GM18951 (cell line): ENCODE results near the gene CARD6.

Experiments used
- POLR2A ChIP-seq: IDR thresholded peaks from 4 replicates; pipeline ENCODE4 v1.6.1; 2011; ENCODE audit warnings: mild to moderate bottlenecking; ENCODE audit not compliant: insufficient read length, insufficient read depth; ENCODE audit errors: extremely low read depth
- in situ Hi-C: fragments of 300-500 bp; cut with MboI; formaldehyde crosslinking; loops from one replicate; pipeline ENCODE4 v1.12.0; 2022; ENCODE audit warnings: low sequenced_read_pairs, mixed read lengths, inconsistent platforms; ENCODE audit not compliant: unreplicated experiment

The CARD6 gene

DNA sequence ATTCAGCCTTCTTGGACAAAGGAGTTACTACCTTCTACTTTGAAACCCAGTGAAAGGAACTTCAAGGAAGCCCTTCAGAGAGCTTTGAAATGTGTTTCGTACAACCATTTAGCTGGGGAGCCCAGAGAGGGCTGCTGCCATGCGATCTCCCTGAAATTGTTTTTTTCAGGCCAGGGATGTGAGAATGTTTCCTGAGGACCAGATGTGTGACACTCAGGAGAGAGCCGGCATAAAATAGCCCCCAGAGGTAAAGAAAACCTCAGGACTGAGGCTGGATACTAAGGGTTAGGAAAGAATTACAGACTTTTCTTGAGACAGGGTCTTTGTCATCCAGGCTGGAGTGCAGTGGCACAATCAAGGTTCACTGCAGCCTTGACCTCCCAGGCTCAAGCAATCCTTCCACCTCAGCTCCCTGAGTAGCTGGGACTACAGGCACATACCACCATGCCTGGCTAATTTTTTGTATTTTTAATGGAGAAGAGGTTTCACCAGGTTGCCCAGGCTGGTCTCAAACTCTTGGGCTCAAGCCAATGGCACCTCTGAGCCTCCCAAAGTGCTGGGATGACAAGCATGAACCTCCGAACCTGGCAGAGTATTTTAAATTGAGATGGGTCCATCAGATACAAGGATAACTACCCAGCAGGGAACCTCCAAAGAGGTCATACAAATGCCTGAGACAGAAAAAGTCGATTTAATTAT, 14.5 kb upstream of the CARD6 start:
- in situ Hi-C loops, result no loop called here
- no peak for TF ChIP-seq POLR2A

DNA sequence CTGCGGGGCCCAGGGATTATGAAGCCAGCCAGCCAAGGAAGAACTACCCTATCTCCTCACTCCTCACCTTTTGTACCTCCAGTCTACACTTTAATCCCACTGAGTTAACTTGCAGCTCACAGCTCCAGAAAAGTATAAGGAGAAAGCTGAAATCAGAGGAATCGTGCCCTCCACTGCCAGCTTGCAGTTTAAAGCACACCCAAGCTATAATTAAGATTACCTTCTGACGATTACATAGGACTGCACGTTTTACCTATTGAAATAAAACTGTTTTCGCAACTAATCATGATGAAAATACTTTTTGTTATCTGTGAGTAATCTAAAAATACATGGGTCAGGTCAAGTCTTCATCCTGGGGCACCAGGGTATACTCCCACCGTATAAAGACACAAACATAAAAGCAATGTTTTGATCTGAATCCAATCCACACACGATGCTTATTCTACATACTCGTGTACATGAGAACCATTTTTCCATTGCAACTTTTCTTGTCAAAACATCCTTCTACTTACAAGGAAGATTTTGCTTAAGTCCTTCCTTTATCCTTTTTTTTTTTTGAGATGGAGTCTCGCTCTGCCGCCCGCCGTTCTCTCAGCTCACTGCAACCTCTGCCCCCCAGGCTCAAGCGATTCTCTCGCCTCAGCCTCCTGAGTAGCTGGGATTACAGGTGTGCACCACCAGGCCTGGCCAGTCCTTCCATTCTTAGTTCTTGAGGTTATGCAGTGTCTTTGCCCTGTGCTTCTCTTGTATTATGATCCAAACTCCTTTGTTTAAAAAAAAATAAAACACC, 13.8 kb upstream of the CARD6 start:
- TF ChIP-seq POLR2A, result no peak
- in situ Hi-C loops, result no loop called here

DNA sequence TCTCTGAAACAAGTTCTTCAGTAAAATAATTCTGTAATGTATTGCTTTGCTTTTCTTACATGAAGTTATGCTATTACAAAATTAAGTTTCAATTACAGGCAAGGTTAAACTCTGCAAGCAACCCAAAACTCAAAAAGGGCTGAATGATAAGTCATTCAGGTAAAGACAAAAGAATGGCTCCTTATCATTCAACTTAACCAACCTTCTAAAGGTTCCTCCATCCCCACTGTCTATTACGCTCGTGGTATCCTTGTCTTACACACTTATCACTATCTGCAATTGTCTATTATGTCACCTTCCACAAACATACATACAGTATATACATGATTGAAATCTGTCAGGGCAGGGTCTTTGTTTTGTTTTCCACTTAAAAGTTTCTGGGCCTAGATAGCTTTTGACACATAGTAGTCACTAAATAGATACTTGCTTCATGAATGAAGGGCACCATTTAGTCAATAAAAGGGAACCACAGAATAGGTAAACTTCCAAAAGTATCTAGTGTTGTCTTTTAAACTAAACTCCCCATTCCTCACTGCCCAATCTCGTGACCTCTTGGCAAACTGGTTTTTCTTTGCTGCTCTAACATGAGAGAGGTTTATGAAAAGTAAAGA, 13.0 kb upstream of the CARD6 start:
- no peak for TF ChIP-seq POLR2A

DNA sequence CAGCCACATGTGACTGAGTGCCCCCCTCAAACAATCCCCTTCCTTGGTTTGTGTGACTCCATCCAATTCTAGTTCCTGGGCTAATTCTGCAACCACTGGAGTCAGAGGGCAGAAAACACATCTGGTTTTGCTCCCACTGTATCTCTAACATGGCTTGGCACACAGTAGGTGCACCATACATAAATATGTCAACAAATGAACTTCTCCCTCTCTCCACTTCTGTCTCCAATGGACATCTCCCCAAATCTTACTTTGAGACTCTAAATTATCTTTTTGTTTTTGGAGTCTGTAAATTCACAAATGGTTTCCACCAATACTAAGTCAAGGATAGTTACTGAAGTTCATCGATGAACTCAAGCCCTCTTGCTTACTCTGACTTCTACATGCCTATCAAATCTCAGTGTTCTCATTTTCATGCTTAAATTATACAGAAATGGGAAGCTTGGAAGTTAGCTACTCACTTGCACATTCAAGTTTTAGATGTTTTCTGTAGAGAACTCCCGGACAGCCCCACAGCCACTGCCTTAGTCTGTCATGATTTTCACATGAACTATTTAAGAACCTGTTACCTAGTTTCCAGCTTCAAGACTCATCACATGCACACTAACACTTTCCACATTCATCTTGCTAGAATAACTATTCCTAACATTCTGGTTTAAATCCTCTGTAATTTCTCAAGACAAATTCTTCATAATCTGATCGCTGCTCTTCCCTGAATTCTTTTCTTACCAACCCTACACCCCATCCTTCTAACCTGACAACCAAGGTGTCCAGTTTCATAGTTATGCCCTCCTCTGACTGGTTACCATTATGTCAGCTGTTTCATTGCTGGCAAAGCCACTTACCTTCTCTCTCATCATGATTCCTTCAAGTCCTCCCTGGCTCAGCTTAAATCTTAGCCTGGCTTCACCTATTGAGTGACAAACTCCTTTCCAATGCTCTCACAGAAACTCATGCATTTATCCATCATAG, 12.2 kb upstream of the CARD6 start:
- in situ Hi-C loops, result no loop called here
- TF ChIP-seq POLR2A, result peak; percentile 39

More for the DNA sequence above, 13.0 kb upstream of the CARD6 start:
- in situ Hi-C loops, result no loop called here

DNA sequence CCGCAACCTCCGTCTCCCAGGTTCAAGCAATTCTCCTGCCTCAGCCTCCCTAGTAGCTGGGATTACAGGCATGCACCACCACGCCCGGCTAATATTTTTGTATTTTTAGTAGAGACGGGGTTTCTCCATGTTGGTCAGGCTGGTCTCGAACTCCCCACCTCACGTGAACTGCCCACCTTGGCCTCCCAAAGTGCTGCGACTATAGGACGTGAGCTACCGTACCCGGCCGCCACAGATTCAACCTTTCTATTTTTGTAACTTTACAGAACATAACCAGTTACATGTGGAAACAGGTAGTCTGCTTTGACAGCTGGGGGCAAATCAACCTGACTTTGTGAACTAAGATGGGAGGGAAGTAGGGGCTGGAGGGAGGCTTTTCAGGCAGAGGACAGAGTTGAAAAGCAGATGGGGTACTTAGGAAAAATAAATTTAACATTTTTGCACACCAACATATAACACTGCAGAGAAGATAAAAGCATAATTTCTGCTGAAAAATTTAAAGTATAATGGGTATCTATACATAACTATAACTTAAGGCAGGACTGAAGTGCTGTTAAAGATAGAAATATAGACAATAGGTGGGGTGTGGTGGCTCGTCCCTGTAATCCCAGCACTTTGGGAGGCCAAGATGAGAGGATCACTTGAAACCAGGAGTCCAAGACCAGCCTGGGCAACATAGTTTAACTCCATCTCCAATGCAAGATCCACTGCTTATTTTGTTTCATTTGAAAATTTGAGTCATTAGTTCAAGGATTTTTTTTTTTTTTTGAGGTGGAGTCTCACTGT, 11.2 kb upstream of the CARD6 start:
- in situ Hi-C loops, result no loop called here
- TF ChIP-seq POLR2A, result no peak

DNA sequence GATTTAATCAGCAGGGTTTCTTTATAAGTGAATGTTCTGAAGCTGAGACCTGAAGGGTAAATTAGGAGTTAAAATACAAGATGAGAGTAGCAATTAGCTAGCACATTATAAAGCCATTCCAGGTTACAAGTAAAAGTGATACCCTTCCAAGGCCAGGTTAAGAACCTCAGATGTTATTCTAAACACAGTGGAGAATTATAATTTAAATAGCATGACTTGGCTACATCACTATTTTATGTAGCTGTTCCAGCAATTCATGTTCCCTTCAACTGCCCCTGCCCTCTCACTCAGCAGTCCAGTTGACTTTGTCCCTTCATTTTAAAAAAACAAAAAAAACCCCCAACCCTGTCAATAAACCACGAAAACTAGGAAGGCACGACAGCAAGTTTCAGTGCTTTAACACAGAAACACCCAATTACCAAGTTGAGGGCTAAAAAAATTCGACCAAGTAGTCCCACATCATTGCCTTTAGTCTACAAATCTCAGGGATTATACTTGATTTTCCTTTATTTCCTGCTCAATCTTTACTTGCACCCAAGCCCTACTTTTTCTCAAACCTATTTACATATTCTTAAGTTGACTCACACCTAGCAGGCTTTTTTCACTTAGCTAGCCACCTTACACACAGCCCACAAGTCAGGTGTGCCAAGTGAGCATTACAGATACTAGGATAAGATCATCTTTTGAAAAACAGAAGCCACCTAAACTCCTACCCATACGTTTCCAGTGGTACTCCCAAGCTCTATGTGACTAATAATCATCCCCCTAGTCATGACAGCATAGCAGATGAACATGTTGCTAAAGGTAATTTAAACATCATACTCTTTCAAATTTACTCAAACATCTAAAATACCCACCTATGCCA, 9.6 kb upstream of the CARD6 start:
- in situ Hi-C loops, result no loop called here
- TF ChIP-seq POLR2A, result no peak

DNA sequence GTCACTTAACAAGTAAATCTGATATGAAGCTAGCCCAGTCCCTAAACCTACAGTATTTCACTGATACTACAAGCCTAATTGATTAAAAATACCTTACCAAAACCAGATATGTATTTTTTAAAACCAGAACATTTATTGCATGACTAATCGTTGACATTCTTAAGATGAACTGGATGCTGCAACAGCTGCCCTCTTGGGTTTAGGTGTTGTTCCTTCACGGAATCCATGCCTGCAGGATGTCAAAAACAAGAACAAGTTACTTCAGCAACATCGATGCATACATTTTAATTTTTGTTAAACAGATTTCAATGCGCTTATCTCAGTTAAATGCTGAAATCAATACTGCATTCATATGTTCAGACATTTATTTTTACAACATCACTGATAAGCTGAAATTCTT, 8.8 kb upstream of the CARD6 start:
- no peak for TF ChIP-seq POLR2A
- in situ Hi-C loops, result no loop called here

DNA sequence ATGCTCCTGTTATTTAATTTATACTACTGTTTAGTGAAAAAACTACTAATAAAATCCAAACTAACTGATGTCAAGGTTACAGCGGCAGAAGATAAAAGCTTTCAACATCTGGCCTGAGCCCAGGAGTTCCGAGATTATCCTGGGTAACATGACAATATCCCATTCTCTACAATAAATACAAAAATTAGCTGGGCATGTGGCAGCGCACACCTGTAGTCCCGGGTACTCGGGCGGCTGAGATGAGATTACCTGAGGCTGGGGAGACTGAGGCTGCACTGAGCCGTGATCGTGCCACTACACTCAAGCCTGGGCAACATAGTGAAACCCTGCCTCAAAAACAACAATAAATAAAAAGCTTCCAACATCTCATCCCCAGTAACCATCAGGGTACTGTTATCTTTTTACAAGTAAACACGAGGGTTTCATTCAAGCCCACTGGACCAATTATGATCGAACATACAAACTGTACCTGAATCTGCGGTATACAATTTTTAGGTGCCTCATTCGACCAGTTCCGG, 7.4 kb upstream of the CARD6 start:
- in situ Hi-C loops, result no loop called here
- TF ChIP-seq POLR2A, result no peak

DNA sequence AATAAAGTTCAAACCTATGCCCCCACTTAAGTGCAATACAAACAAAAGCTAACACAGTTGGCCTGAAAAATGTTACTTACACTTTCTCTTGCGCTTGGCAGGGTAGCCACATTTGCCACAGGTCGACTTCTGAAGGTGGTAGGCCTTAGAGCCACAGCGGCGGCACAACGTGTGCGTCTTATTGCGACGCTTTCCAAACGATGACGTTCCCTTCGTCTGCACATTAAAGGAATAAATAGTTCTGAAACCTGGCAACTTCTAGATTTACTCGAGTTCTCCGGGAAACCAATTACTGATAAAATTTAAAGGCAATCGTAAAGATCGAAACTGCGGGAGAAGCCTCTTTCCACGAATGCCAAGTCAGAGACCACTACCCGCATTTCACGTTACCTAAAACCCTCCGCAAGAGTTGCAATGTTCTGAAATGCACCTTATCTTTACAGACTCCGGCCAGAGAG, 6.7 kb upstream of the CARD6 start:
- in situ Hi-C loops, result no loop called here

DNA sequence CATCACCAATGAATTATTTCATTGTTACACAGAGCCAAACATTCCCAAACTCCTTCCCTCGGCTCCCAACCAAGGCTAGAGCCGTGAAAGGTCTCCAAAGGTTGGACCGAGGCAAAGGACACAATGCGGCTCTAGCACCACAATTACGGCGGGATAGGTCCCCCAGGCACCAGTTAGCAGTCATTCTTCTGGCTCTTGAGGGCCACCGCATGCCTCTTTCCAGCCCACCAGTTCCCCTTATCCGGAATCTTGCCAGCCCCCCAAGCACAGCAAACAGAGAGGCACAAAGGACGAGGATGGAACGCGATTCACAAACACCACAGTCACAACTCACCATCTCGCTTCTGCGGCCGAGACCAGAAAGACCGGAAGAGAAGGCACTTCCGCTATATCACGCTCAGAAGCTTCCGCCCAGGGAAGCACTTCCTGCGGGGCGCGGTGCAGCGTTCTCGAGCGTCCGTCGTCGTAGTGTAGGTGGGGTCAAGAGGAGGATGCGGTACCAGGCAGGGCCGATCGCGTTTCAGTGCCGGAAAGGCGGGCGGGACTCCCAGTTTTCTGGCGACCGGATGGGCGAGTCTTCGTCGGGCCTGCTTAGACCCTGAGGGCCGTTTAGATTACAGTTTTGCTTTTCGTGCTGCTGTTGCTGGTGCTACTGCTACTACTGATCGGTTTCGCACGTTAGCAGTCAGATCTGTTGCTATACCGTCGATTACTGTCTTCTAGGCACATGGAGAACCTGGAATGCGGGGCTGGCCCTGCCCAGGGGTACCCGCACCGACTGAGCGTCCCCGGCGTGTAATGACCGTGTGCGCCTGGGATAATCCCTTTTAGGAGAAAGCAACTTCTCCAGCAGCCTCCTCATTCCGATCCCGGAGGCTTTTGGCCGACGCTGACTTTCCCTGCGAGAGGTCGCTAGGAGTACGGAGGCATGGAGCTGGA, 6.0 kb upstream of the CARD6 start, which contains the start of gene RPL37:
RPL37 (minus strand) TSS at position 374 of the 939 bp plus-strand sequence; CDS start at position 337, 37 bp downstream.
- in situ Hi-C loops, result no loop called here
- peak; percentile 98 for TF ChIP-seq POLR2A

More for the DNA sequence above, 6.7 kb upstream of the CARD6 start:
- TF ChIP-seq POLR2A, result no peak

DNA sequence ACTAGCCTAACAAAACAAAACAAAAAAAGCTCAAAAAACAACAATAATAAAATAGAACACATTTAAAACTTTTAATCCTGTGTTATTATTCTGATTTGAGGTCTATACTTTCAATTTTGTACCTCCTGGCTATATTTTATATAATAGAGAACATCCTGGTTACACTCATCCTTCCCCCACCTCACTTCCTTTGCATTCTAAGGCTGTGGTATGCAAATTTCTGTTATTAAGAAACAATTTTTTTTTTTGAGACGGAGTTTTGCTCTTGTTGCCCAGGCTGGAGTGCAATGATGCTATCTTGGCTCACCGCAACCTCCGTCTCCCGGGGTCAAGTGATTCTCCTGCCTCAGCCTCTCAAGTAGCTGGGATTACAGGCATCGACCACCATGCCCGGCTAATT, 3.1 kb upstream of the CARD6 start:
- in situ Hi-C loops, result no loop called here
- no peak for TF ChIP-seq POLR2A
